H1 (cell line): ENCODE data around the gene ENTPD2. TPM values are rescaled to one million over a fixed set of nuclear protein-coding genes. Genes with fewer than 3 reads are reported as not detected.

ENCODE experiments used
- CREB1 ChIP-seq: IDR thresholded peaks from 2 replicates; pipeline ENCODE4 v1.6.1; 2012; ENCODE audit warnings: inconsistent platforms
- GABPA ChIP-seq: IDR thresholded peaks from 2 replicates; pipeline ENCODE4 v1.6.1; 2011; ENCODE audit warnings: mild to moderate bottlenecking, low read length, moderate library complexity, borderline replicate concordance; ENCODE audit not compliant: insufficient read depth
- YY1 ChIP-seq: IDR thresholded peaks from 2 replicates; pipeline ENCODE4 v1.6.1; 2011; ENCODE audit warnings: low read depth, mild to moderate bottlenecking, low read length
- polyA plus RNA-seq, 7 experiments: library from polyadenylated mRNA; depleted of rRNA in 3 of 7; stranded (reverse) in 5 of 7; unstranded in 2 of 7; fragments of >200 nt in 5 of 7; fragments of 200-250 nt in 2 of 7; gene quantifications; 1 replicate in 5 of 7; 2 replicates in 1 of 7; 4 replicates in 1 of 7; pipeline versions ENCODE4 v1.2.1 to v1.2.3, GENCODE V29; 2011 to 2013; ENCODE audit warnings: missing spikeins in 2 of 7, mixed read lengths in 2 of 7
- total RNA-seq: library from RNA; stranded (reverse); fragmentation: NEBNext Ultra II Directional; extraction: Animal tissue kit (Norgen Biotek cat#: 25700); gene quantifications from 2 replicates; pipeline ENCODE4 v1.2.1, GENCODE V29; 2021
- TF ChIP-seq, protein P1 (sequence below), 3 experiments: IDR thresholded peaks; 1 replicate in 2 of 3; 2 replicates in 1 of 3; pipeline versions ENCODE4 v1.5.1 to v1.6.1; 2011; ENCODE audit warnings: low read length in 3 of 3, mild to moderate bottlenecking in 3 of 3, inconsistent platforms in 2 of 3, low read depth in 1 of 3, moderate library complexity in 1 of 3; ENCODE audit not compliant: insufficient read depth in 1 of 3; ENCODE audit errors: control extremely low read depth in 1 of 3
- TF ChIP-seq, protein P2 (sequence below): IDR thresholded peaks from 2 replicates; pipeline ENCODE4 v1.6.1; 2012; ENCODE audit warnings: inconsistent platforms

The ENTPD2 gene
- total and polyA plus RNA-seq, 2 of the 8 experiments (the other 6 are each of a cell fraction or from before 2014, with no cell fraction given) = 0.65 to 3.8 TPM

DNA sequence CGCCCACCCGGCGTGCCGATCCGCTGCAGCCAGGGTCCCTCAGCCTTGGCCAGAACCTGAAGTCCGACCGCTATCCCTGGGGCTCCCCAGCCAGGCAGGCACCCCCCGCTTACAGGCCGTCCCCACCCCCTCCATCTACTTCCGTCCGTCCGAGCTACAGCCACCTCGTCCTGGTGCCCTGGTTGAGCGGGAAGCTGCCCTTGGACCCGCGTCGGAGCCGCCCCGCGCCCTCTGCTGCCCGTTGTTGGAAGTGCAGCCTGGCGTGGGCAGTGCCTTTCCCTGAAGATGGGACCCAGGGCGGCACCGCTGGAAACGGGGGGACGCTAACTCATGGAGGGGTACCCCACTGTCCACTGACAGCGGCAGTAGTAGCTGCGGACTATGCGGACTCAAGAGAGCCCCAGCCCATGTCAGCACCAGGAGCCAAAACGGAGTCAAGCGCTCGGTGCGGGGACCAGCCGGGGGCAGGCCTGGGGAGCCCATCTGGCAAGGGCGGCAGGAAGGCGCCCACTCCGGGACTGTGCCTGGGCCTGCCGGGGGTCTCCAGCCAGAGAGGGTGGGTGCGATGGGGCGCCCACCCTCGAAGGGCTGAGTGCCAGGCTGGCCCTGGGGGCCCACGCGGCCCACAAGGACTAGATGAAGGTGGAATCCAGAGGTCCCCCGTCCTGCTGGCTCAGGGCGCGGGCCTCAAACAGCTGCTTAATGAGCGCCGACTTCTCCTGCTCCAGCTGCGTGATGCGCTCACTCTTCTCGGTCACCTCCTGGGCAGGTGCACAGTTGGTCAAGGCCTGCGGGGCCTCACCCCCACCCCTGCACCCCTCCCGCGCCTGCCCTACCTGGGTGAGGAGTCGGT lies 10.4 kb upstream of the ENTPD2 start (continued):
- TF ChIP-seq, protein P1, sequence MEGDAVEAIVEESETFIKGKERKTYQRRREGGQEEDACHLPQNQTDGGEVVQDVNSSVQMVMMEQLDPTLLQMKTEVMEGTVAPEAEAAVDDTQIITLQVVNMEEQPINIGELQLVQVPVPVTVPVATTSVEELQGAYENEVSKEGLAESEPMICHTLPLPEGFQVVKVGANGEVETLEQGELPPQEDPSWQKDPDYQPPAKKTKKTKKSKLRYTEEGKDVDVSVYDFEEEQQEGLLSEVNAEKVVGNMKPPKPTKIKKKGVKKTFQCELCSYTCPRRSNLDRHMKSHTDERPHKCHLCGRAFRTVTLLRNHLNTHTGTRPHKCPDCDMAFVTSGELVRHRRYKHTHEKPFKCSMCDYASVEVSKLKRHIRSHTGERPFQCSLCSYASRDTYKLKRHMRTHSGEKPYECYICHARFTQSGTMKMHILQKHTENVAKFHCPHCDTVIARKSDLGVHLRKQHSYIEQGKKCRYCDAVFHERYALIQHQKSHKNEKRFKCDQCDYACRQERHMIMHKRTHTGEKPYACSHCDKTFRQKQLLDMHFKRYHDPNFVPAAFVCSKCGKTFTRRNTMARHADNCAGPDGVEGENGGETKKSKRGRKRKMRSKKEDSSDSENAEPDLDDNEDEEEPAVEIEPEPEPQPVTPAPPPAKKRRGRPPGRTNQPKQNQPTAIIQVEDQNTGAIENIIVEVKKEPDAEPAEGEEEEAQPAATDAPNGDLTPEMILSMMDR (IDR thresholded peaks at IDR 0.05; ENCODE audit: control extremely low read depth in 1 of 3, insufficient read depth in 1 of 3, low read depth in 1 of 3, low read length in 3 of 3) = peak in 2 of 3 experiments; percentile 88 to 95; a peak in 3 of 4 replicates
- TF ChIP-seq CREB1 (peak; percentile 79), GABPA (peak; percentile 72; the same call in 1 of the 2 replicates), YY1 (peak; percentile 27; the same call in 1 of the 2 replicates)
- TF ChIP-seq, protein P2, sequence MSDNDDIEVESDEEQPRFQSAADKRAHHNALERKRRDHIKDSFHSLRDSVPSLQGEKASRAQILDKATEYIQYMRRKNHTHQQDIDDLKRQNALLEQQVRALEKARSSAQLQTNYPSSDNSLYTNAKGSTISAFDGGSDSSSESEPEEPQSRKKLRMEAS = peak; percentile 65; the same call in 1 of the 2 replicates
